Adrenal gland (tissue), 12 donors: ENCODE data around the gene AMFR. TPM values are rescaled to one million over a fixed set of nuclear protein-coding genes. Genes with fewer than 3 reads are reported as not detected.
A peak's percentile ranks its signal among the peaks of the same experiment; 100 is the strongest.

Experiments used
- DNase-seq, 7 donors: peaks; one replicate each; pipeline ENCODE4 v3.0.0-alpha.2; 2019 to 2020
- H3K27ac ChIP-seq, 5 donors: fragments of 200-600 bp; sonication (generic) in 4 of 5; 1 replicate in 3 of 5; 2 replicates in 2 of 5; pipeline versions ENCODE4 v1.5.1 to v1.8.0; 2016 to 2020; ENCODE audit warnings: mild to moderate bottlenecking in 1 of 5
- H3K27me3 ChIP-seq: fragments of 200-600 bp; 2 replicates; pipeline ENCODE4 v1.8.0; 2021
- H3K36me3 ChIP-seq, 2 donors: fragments of 200-600 bp; replicated peaks in 1 of 2; 1 replicate in 1 of 2; 2 replicates in 1 of 2; pipeline versions ENCODE4 v1.5.1 to v1.8.0; 2018 to 2022
- H3K4me1 ChIP-seq, 2 donors: fragments of 200-600 bp; replicated peaks in 1 of 2; 1 replicate in 1 of 2; 2 replicates in 1 of 2; pipeline versions ENCODE4 v1.5.1 to v1.8.0; 2018 to 2021
- H3K4me3 ChIP-seq, 4 donors: fragments of 200-600 bp; sonication (generic) in 3 of 4; one replicate each; pipeline ENCODE4 v1.5.1; 2016 to 2018
- H3K9me3 ChIP-seq, 3 donors: fragments of 200-600 bp; sonication (generic) in 1 of 3; replicated peaks in 1 of 3; 1 replicate in 2 of 3; 2 replicates in 1 of 3; pipeline versions ENCODE4 v1.5.1 to v1.8.0; 2016 to 2021
- POLR2A ChIP-seq, 2 donors: fragments of 450-650 bp; IDR thresholded peaks; one replicate each; pipeline ENCODE4 v1.6.1; 2017; ENCODE audit warnings: antibody characterized with exemption in 2 of 2, mild to moderate bottlenecking in 2 of 2, moderate library complexity in 1 of 2
- WGBS, 4 donors: extraction: QIAGEN DNeasy Blood & Tissue Kit in 2 of 4; methylation state at CpG; one replicate each; pipeline versions ENCODE4 v1.1.5 to v1.1.7; 2013 to 2017; 5-methylcytosine and 5-hydroxymethylcytosine counted together
- intact Hi-C, 2 donors: fragments of 100-400 bp; cut with DNase I; formaldehyde crosslinking; loops; one replicate each; pipeline versions ENCODE4 v1.14.1 to v1.15.0; 2022 to 2023
- polyA plus RNA-seq, 3 donors: library from polyadenylated mRNA; stranded (reverse); fragments of 200-250 nt in 2 of 3; fragments of 350-450 nt in 1 of 3; fragmentation: Illumina TruSeq in 1 of 3; extraction: RNeasy Lipid Tissue Mini Kit (QIAGEN cat#74804) in 1 of 3; gene quantifications; one replicate each; pipeline ENCODE4 v1.2.3, GENCODE V29; 2013 to 2014
- total RNA-seq, 9 donors: library from RNA; depleted of rRNA in 4 of 9; stranded (reverse); fragments of >200 nt in 4 of 9; fragments of 120-200 nt in 1 of 9; fragmentation: NEBNext Ultra II Directional in 1 of 9; extraction: Animal tissue kit (Norgen Biotek cat#: 25700) in 1 of 9; gene quantifications; one replicate each; pipeline versions ENCODE4 v1.1.0 to v1.2.4, GENCODE V29; 2013 to 2023
- TF ChIP-seq, protein P1 (sequence below), 6 experiments: fragments of 450-650 bp in 4 of 6; fragments of 200-600 bp in 2 of 6; sonication (generic) in 1 of 6; IDR thresholded peaks; 1 replicate in 5 of 6; 2 replicates in 1 of 6; pipeline versions ENCODE4 v1.5.1 to v1.8.0; 2016 to 2021; ENCODE audit warnings: antibody characterized with exemption in 6 of 6, mild to moderate bottlenecking in 2 of 6, moderate library complexity in 1 of 6
- donor health status: healthy with polysubstance abuse.
- donor health status: Bipolar disorder and iron deficiency.
- donor health status: DM: yes; HTN: yes; CAD: no.
- donor health status: DM: no; HTN: no; CAD: no.
- donor health status: DM: no; HTN: no; CAD: no.
- donor health status: DM: yes; HTN: yes; CAD: no.

Gene AMFR
- total and polyA plus RNA-seq, 12 donors, result 40.3 to 346 (median 206) TPM

DNA sequence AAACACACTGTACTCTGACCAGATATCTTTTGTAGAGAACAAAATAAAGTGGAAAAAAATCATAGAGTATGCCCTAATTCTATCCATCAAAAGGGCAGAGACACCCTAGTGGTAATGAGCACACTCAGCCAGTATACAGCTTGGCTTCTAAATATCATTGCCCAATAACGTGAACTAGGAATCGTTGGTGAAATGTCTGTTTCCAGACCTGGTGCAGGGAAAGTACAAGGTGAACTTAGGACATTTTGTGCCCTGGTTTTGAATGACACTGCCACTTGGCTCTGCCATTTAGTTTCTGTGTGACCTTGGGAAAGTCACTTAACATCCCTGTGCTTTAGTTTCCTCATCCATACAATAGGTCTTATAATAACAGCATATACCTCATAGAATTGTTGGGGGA is 13.7 kb downstream of the AMFR start:
- no peak for DNase-seq
- intact Hi-C loops, result no loop called here
- Histone ChIP-seq H3K9me3 (no peaks in the 10 kb centered on the region), H3K36me3 (peaks cover 0 to 30% of the 10 kb centered on the region in 2 donors), H3K27ac (no peak overlapping the region), H3K27me3 (no peaks in the 10 kb centered on the region), H3K4me1 (peaks cover 0 to 9% of the 10 kb centered on the region in 2 donors), H3K4me3 (no peak overlapping the region)
- 71 to 91% (median 80%) methylated on average over 2 of the region's 2 CpGs for WGBS, 4 donors
- no peak for TF ChIP-seq POLR2A (IDR thresholded peaks at IDR 0.05)
- TF ChIP-seq, protein P1, sequence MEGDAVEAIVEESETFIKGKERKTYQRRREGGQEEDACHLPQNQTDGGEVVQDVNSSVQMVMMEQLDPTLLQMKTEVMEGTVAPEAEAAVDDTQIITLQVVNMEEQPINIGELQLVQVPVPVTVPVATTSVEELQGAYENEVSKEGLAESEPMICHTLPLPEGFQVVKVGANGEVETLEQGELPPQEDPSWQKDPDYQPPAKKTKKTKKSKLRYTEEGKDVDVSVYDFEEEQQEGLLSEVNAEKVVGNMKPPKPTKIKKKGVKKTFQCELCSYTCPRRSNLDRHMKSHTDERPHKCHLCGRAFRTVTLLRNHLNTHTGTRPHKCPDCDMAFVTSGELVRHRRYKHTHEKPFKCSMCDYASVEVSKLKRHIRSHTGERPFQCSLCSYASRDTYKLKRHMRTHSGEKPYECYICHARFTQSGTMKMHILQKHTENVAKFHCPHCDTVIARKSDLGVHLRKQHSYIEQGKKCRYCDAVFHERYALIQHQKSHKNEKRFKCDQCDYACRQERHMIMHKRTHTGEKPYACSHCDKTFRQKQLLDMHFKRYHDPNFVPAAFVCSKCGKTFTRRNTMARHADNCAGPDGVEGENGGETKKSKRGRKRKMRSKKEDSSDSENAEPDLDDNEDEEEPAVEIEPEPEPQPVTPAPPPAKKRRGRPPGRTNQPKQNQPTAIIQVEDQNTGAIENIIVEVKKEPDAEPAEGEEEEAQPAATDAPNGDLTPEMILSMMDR (IDR thresholded peaks at IDR 0.05), result no peak

DNA sequence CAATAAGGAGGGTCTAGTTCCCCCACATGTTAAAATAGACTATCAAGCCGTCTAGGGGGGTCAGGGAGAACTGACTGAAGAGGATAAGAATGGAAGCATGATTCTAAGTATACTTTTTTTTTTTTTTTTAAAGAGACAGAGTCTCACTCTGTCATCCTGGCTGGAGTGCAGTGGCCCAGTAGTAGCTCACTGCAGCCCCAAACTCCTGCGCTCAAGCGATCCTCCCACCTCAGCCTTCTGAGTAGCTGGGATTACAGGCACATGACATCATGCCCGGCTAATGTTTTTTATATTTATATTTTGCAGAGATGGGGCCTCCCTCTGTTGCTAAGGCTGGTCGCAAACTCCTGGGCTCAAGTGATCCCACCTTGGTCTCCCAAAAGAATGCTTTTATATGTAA is 14.2 kb downstream of the AMFR start:
- intact Hi-C loops, result no loop called here
- Histone ChIP-seq H3K27ac (no peak overlapping the region), H3K4me1 (peaks cover 0 to 9% of the 10 kb centered on the region in 2 donors), H3K36me3 (peaks cover 0 to 30% of the 10 kb centered on the region in 2 donors), H3K4me3 (no peak overlapping the region), H3K9me3 (no peaks in the 10 kb centered on the region), H3K27me3 (no peaks in the 10 kb centered on the region)
- no peak for TF ChIP-seq POLR2A (IDR thresholded peaks at IDR 0.05)
- TF ChIP-seq, protein P1 (IDR thresholded peaks at IDR 0.05), result no peak
- WGBS, 4 donors, result 74 to 93% (median 88%) methylated on average over 5 of the region's 5 CpGs
- no peak for DNase-seq

DNA sequence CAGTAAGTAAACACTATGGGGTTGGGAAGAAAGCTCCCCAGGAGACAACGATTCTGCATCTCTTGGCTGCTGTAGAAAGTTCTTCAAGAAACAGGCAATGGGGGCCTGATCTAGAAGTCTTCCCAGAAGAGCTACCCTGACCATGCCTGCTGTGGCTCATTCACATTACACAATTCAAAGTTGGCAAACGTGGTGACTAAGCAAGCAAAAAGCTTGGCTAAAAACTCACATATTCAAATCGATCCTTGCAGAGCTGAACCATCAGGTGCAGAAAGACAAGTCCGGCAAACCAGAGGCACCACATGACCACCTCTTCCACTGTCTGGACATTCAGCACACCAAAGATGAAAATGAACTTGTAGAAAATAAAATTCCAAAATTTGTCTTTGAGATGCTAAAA is 16.1 kb downstream of the AMFR start:
- WGBS, 4 donors, result 46 to 66% (median 60%) methylated on average over 4 of the region's 4 CpGs
- peak in 4 of 7 donors; percentile 41 to 56 (median 50) for DNase-seq
- peak overlapping the region in 2 of 5 donors; percentile 13 to 37 for H3K27ac ChIP-seq
- intact Hi-C loops, result no loop called here
- no peak for TF ChIP-seq POLR2A (IDR thresholded peaks at IDR 0.05)
- TF ChIP-seq, protein P1 (IDR thresholded peaks at IDR 0.05), result no peak
- no peaks in the 10 kb centered on the region for H3K27me3 ChIP-seq
- no peaks in the 10 kb centered on the region for H3K4me1 ChIP-seq
- no peaks in the 10 kb centered on the region for H3K9me3 ChIP-seq
- H3K4me3 ChIP-seq, result no peak overlapping the region
- peaks cover 0 to 44% of the 10 kb centered on the region in 2 donors for H3K36me3 ChIP-seq

DNA sequence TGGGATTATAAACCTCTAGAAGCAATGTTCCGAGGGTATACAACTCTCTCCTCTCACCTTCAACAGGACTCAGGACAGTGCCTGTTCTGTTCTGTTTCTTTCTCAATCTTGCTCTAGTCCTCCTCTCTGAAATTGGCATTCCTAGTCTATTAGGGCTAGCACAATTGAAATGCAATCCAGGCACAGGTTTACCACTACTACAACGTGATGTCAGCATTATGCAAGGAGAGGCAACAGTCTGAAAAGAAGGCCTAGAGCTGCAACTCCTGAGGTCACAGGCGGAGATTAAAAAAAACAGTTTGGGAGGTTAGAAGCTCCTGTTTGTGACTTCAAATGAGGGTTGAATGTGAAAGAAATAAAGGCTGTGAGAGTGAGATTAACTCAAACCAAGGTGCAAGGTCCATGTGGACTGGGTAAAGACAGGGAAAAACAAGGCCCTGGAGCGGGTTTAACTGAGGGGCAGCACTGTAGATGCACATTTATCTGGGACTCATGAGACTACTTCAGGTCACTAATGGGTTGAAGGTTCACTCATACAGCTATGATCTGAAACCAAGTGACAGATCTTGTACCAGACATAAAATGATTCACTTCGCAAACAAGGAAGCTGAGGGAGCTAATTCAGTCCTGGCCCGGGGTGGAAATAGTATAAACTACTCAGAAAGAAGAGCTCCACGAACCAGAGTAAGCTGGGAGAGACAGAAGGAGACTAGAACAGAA is 16.8 kb downstream of the AMFR start:
- no peak overlapping the region for H3K4me3 ChIP-seq
- H3K36me3 ChIP-seq, result peaks cover 0 to 50% of the 10 kb centered on the region in 2 donors
- DNase-seq, result no peak
- intact Hi-C loops, result no loop called here
- TF ChIP-seq, protein P1 (IDR thresholded peaks at IDR 0.05), result no peak
- TF ChIP-seq POLR2A (IDR thresholded peaks at IDR 0.05), result no peak
- H3K27me3 ChIP-seq, result no peaks in the 10 kb centered on the region
- 71 to 93% (median 88%) methylated on average over 7 of the region's 7 CpGs for WGBS, 4 donors
- no peaks in the 10 kb centered on the region for H3K4me1 ChIP-seq
- H3K27ac ChIP-seq, result peak overlapping the region in 2 of 5 donors; percentile 13 to 37
- H3K9me3 ChIP-seq, result no peaks in the 10 kb centered on the region
